ENCODE data around the gene PXMP2. TPM values are rescaled to one million over a fixed set of nuclear protein-coding genes. Genes with fewer than 3 reads are reported as not detected.

Gene PXMP2
- total RNA-seq, 2 experiments from 2014 or later: 58.1 to 103 TPM

GRCh38 chr12:132638541-132639408 is 48.6 kb upstream of the PXMP2 start:
- ChIA-PET POLR2A (interaction anchor here (1.1 kb wide), 1 partner anchor 26 kb away, joined by 4 read pairs; no protein-coding TSS in a partner anchor), CTCF (ENCODE audit: unreplicated experiment) (interaction anchor here (0.6 to 1.5 kb wide), 3 partner anchors 35 to 94 kb away, joined by 3 to 6 read pairs (median 3); no protein-coding TSS in a partner anchor)
- no peak overlapping the region for H2AFZ ChIP-seq (ENCODE audit: low read length)
- H3K4me2 ChIP-seq (ENCODE audit: low read length): no peak overlapping the region
- no peaks in the 10 kb centered on the region for H4K20me1 ChIP-seq (ENCODE audit: insufficient read depth, low read length)
- TF ChIP-seq EZH2phosphoT487 (IDR thresholded peaks at IDR 0.05; ENCODE audit: borderline replicate concordance, low read depth, low read length) (no peak), CTCF (conservative IDR thresholded peaks at IDR 0.05; ENCODE audit: low read length) (peak; percentile 88)
- H3K4me3 ChIP-seq (ENCODE audit: low read depth, low read length, poor library complexity, severe bottlenecking): no peak overlapping the region
- H3K27ac ChIP-seq (ENCODE audit: low read depth, low read length, poor library complexity, severe bottlenecking): no peak overlapping the region
- no peaks in the 10 kb centered on the region for H3K9me2 ChIP-seq (ENCODE audit: insufficient read depth, low read length)
- H3K79me2 ChIP-seq (ENCODE audit: insufficient read depth, low read depth, low read length): no peaks in the 10 kb centered on the region
- H3K36me3 ChIP-seq (ENCODE audit: insufficient read depth, low read length): peaks cover 93% of the 10 kb centered on the region
- intact Hi-C loops (cut with micrococcal nuclease; ENCODE audit: unreplicated experiment): loop anchor here (1.0 kb wide), 1 partner anchor 38 kb away; no protein-coding TSS in a partner anchor
- H3K9me3 ChIP-seq (ENCODE audit: low read length): no peaks in the 10 kb centered on the region
- peaks cover 32% of the 10 kb centered on the region for H3K4me1 ChIP-seq (ENCODE audit: insufficient read depth, low read length, poor library complexity, severe bottlenecking)
- BruUV-seq (replicated peaks): no TSS peak
- peak; percentile 41 for DNase-seq (ENCODE audit: low spot score)

GRCh38 chr12:132639956-132640520 is 47.3 kb upstream of the PXMP2 start:
- Histone ChIP-seq H3K79me2 (ENCODE audit: insufficient read depth, low read depth, low read length) (no peaks in the 10 kb centered on the region), H4K20me1 (ENCODE audit: insufficient read depth, low read length) (no peaks in the 10 kb centered on the region), H3K4me1 (ENCODE audit: insufficient read depth, low read length, poor library complexity, severe bottlenecking) (peaks cover 20% of the 10 kb centered on the region), H3K9me2 (ENCODE audit: insufficient read depth, low read length) (no peaks in the 10 kb centered on the region), H2AFZ (ENCODE audit: low read length) (no peak overlapping the region), H3K4me2 (ENCODE audit: low read length) (no peak overlapping the region), H3K9me3 (ENCODE audit: low read length) (no peaks in the 10 kb centered on the region), H3K4me3 (ENCODE audit: low read depth, low read length, poor library complexity, severe bottlenecking) (no peak overlapping the region), H3K36me3 (ENCODE audit: insufficient read depth, low read length) (peaks cover 90% of the 10 kb centered on the region), H3K27ac (ENCODE audit: low read depth, low read length, poor library complexity, severe bottlenecking) (no peak overlapping the region)
- no peak for DNase-seq (ENCODE audit: low spot score)
- intact Hi-C loops (cut with micrococcal nuclease; ENCODE audit: unreplicated experiment): no loop called here
- TF ChIP-seq CTCF (conservative IDR thresholded peaks at IDR 0.05; ENCODE audit: low read length) (no peak), EZH2phosphoT487 (IDR thresholded peaks at IDR 0.05; ENCODE audit: borderline replicate concordance, low read depth, low read length) (no peak)
- BruUV-seq (replicated peaks): no TSS peak
- CTCF ChIA-PET (ENCODE audit: unreplicated experiment): interaction anchor here (0.7 kb wide), 1 partner anchor 12 kb away, joined by 3 read pairs; no protein-coding TSS in a partner anchor
- POLR2A ChIA-PET: no interaction called here
